IMR-90 (cell line): Measurements from ENCODE around the gene CRYBA4. TPM values are rescaled to one million over a fixed set of nuclear protein-coding genes. Genes with fewer than 3 reads are reported as not detected.

Experiments used
- ATAC-seq: fragments of 200-7000 bp; cut with Tn5 transposase; 2 replicates; pipeline ENCODE4 v1.9.1; 2020; ENCODE audit warnings: low read depth, mild to moderate bottlenecking, moderate library complexity
- BruUV-seq: library from RNA; stranded (reverse); fragments of 400-500 nt; replicated peaks from 2 replicates; lab custom pipeline; 2021; lab: Mats Ljungman, UMichigan
- CTCF ChIA-PET: fragments of 300-600 bp; formaldehyde crosslinking; extraction: SDS; loops from one replicate; lab custom pipeline; 2021; ENCODE audit warnings: antibody characterized with exemption; lab: Yijun Ruan, JAX
- POLR2A ChIA-PET: fragments of 300-600 bp; sonication (Branson Sonifier 250); formaldehyde crosslinking; loops from one replicate; lab custom pipeline; 2022; ENCODE audit warnings: antibody characterized with exemption; ENCODE audit not compliant: unreplicated experiment; lab: Charles Lee
- DNase-seq: peaks from one replicate; pipeline ENCODE4 v3.0.0; 2013
- H2AFZ ChIP-seq: replicated peaks from 2 replicates; pipeline ENCODE3; 2013; ENCODE audit warnings: low read length, mild to moderate bottlenecking; ENCODE audit not compliant: poor library complexity
- H2AK5ac ChIP-seq: 2 replicates; pipeline ENCODE4 v1.6.1; 2013; ENCODE audit warnings: low read depth, low read length, inconsistent platforms
- H2AK9ac ChIP-seq: replicated peaks from 2 replicates; pipeline ENCODE3; 2013; ENCODE audit warnings: mild to moderate bottlenecking, low read depth, low read length, moderate library complexity; ENCODE audit not compliant: poor library complexity
- H2BK120ac ChIP-seq: 2 replicates; pipeline ENCODE4 v1.6.1; 2013; ENCODE audit warnings: low read depth, low read length, inconsistent platforms
- H2BK15ac ChIP-seq: 3 replicates; pipeline ENCODE4 v1.6.1; 2013; ENCODE audit warnings: low read depth, low read length, inconsistent platforms
- H2BK20ac ChIP-seq: 2 replicates; pipeline ENCODE4 v1.6.1; 2013; ENCODE audit warnings: low read depth, mild to moderate bottlenecking, inconsistent platforms, low read length, moderate library complexity
- H2BK5ac ChIP-seq: 2 replicates; pipeline ENCODE4 v1.6.1; 2013; ENCODE audit warnings: mild to moderate bottlenecking, low read depth, low read length, inconsistent platforms; ENCODE audit not compliant: poor library complexity, severe bottlenecking
- H3K14ac ChIP-seq: replicated peaks from 2 replicates; pipeline ENCODE4 v1.6.1; 2013; ENCODE audit warnings: low read depth, low read length, inconsistent platforms
- H3K18ac ChIP-seq: 2 replicates; pipeline ENCODE4 v1.6.1; 2013; ENCODE audit warnings: low read depth, low read length, control low read depth
- H3K23ac ChIP-seq: 2 replicates; pipeline ENCODE4 v1.6.1; 2013; ENCODE audit warnings: low read depth, low read length, inconsistent platforms
- H3K27ac ChIP-seq: 2 replicates; pipeline ENCODE4 v1.5.1; 2013; ENCODE audit warnings: mild to moderate bottlenecking, control low read depth, low read length; ENCODE audit not compliant: insufficient read depth
- H3K27me3 ChIP-seq: 2 replicates; pipeline ENCODE4 v1.6.1; 2013; ENCODE audit warnings: low read length; ENCODE audit not compliant: control insufficient read depth, insufficient read depth
- H3K36me3 ChIP-seq: 2 replicates; pipeline ENCODE4 v1.6.1; 2013; ENCODE audit warnings: low read length, mixed read lengths; ENCODE audit not compliant: control insufficient read depth, insufficient read depth
- H3K4ac ChIP-seq: 2 replicates; pipeline ENCODE4 v1.6.1; 2013; ENCODE audit warnings: low read depth, low read length, inconsistent platforms
- H3K4me1 ChIP-seq: 2 replicates; pipeline ENCODE4 v1.6.1; 2013; ENCODE audit warnings: low read length, mixed read lengths; ENCODE audit not compliant: control insufficient read depth, insufficient read depth
- H3K4me2 ChIP-seq: 2 replicates; pipeline ENCODE4 v1.6.1; 2013; ENCODE audit warnings: low read depth, mild to moderate bottlenecking, control low read depth, low read length, moderate library complexity
- H3K4me3 ChIP-seq: 2 replicates; pipeline ENCODE4 v1.5.1; 2013; ENCODE audit warnings: low read depth, mild to moderate bottlenecking, control low read depth, low read length, moderate library complexity; ENCODE audit not compliant: insufficient read depth
- H3K56ac ChIP-seq: 2 replicates; pipeline ENCODE4 v1.6.1; 2013; ENCODE audit warnings: low read length, inconsistent platforms; ENCODE audit not compliant: insufficient read depth; ENCODE audit errors: extremely low read depth
- H3K79me1 ChIP-seq, 2 experiments: 2 replicates each; pipeline ENCODE4 v1.6.1; 2013; ENCODE audit warnings: low read length in 2 of 2, inconsistent platforms in 1 of 2, low read depth in 1 of 2
- H3K9ac ChIP-seq: 2 replicates; pipeline ENCODE4 v1.6.1; 2013; ENCODE audit warnings: low read depth, low read length, control low read depth
- H3K9me1 ChIP-seq: 2 replicates; pipeline ENCODE4 v1.6.1; 2013; ENCODE audit warnings: low read length, inconsistent platforms; ENCODE audit not compliant: insufficient read depth
- H3K9me3 ChIP-seq: 2 replicates; pipeline ENCODE4 v1.6.1; 2013; ENCODE audit warnings: low read length; ENCODE audit not compliant: control insufficient read depth, insufficient read depth
- H4K20me1 ChIP-seq: 2 replicates; pipeline ENCODE4 v1.6.1; 2013; ENCODE audit warnings: low read length, inconsistent platforms; ENCODE audit not compliant: insufficient read depth
- H4K5ac ChIP-seq: 2 replicates; pipeline ENCODE4 v1.6.1; 2013; ENCODE audit warnings: mild to moderate bottlenecking, low read depth, low read length, control low read depth
- H4K8ac ChIP-seq, 2 experiments: 2 replicates each; pipeline ENCODE4 v1.6.1; 2013; ENCODE audit warnings: low read depth in 2 of 2, low read length in 2 of 2, control low read depth in 1 of 2, inconsistent platforms in 1 of 2
- H4K91ac ChIP-seq: 2 replicates; pipeline ENCODE4 v1.6.1; 2013; ENCODE audit warnings: low read depth, low read length, inconsistent platforms; ENCODE audit not compliant: insufficient read depth
- BHLHE40 ChIP-seq: fragments of 150-350 bp; IDR thresholded peaks from 2 replicates; pipeline ENCODE4 v1.6.1; 2016; ENCODE audit warnings: mild to moderate bottlenecking, low read depth, low read length
- CEBPB ChIP-seq: IDR thresholded peaks from 2 replicates; pipeline ENCODE4 v1.6.1; 2012; ENCODE audit warnings: low read depth, low read length, improper control_type of control experiment
- CHD1 ChIP-seq: IDR thresholded peaks from 2 replicates; pipeline ENCODE4 v1.6.1; 2012; ENCODE audit warnings: low read depth, low read length, improper control_type of control experiment
- ELK1 ChIP-seq: fragments of 150-350 bp; IDR thresholded peaks from 2 replicates; pipeline ENCODE4 v1.6.1; 2016; ENCODE audit warnings: low read depth, mild to moderate bottlenecking, low read length, moderate library complexity, borderline replicate concordance
- FOS ChIP-seq: fragments of 150-350 bp; IDR thresholded peaks from 2 replicates; pipeline ENCODE4 v1.6.1; 2016; ENCODE audit warnings: low read depth, low read length
- MAFK ChIP-seq: IDR thresholded peaks from 2 replicates; pipeline ENCODE4 v1.6.1; 2012; ENCODE audit warnings: low read depth, low read length, improper control_type of control experiment
- MXI1 ChIP-seq: IDR thresholded peaks from 2 replicates; pipeline ENCODE4 v1.6.1; 2012; ENCODE audit warnings: low read depth, mild to moderate bottlenecking, low read length, moderate library complexity, borderline replicate concordance
- NFE2L2 ChIP-seq: fragments of 150-350 bp; IDR thresholded peaks from 2 replicates; pipeline ENCODE4 v1.6.1; 2016; ENCODE audit warnings: low read depth, mild to moderate bottlenecking, low read length
- POLR2A ChIP-seq: IDR thresholded peaks from 2 replicates; pipeline ENCODE4 v1.6.1; 2012; ENCODE audit warnings: mild to moderate bottlenecking, low read depth, low read length
- RAD21 ChIP-seq: IDR thresholded peaks from 2 replicates; pipeline ENCODE4 v1.6.1; 2012; ENCODE audit warnings: low read length, improper control_type of control experiment
- RCOR1 ChIP-seq: IDR thresholded peaks from 2 replicates; pipeline ENCODE4 v1.6.1; 2012; ENCODE audit warnings: mild to moderate bottlenecking, low read length, improper control_type of control experiment; ENCODE audit not compliant: insufficient replicate concordance
- RFX5 ChIP-seq: IDR thresholded peaks from 2 replicates; pipeline ENCODE4 v1.8.0; 2012; ENCODE audit warnings: low read depth, mild to moderate bottlenecking, low read length, moderate library complexity
- SMC3 ChIP-seq: fragments of 150-350 bp; IDR thresholded peaks from 2 replicates; pipeline ENCODE4 v1.6.1; 2016; ENCODE audit warnings: low read depth, mild to moderate bottlenecking, antibody characterized with exemption, low read length, moderate library complexity
- USF2 ChIP-seq: fragments of 150-350 bp; IDR thresholded peaks from 2 replicates; pipeline ENCODE4 v1.6.1; 2017; ENCODE audit warnings: mild to moderate bottlenecking, antibody characterized with exemption, low read length, low read depth
- WGBS, 2 experiments: methylation state at CpG; one replicate each; pipeline versions ENCODE4 v1.1.5 to v1.1.7; 2013; ENCODE audit warnings: missing lambda C conversion rate in 2 of 2; ENCODE audit not compliant: insufficient read length in 1 of 2; ENCODE audit errors: extremely low coverage in 2 of 2; 5-methylcytosine and 5-hydroxymethylcytosine counted together
- dilution Hi-C: fragments of 300-500 bp; cut with HindIII; formaldehyde crosslinking; loops from one replicate; pipeline ENCODE4 v1.14.3; 2018; ENCODE audit warnings: low sequenced_read_pairs; ENCODE audit not compliant: unreplicated experiment
- in situ Hi-C: fragments of 300-500 bp; cut with MboI; formaldehyde crosslinking; loops from 3 replicates; pipeline ENCODE4 v1.14.3; 2019; ENCODE audit warnings: low sequenced_read_pairs, inconsistent platforms, mixed read lengths
- intact Hi-C: fragments of 100-400 bp; cut with micrococcal nuclease; formaldehyde crosslinking; loops from 2 replicates; pipeline ENCODE4 v1.10.0; 2022
- polyA plus RNA-seq, 3 experiments: library from polyadenylated mRNA; depleted of rRNA; stranded (reverse); fragments of >200 nt; gene quantifications; 2 replicates each; pipeline ENCODE4 v1.2.3, GENCODE V29; 2012; ENCODE audit warnings: low replicate concordance in 1 of 3
- total RNA-seq: library from RNA; depleted of rRNA; stranded (reverse); fragments of >200 nt; gene quantifications from 2 replicates; pipeline ENCODE4 v1.2.3, GENCODE V29; 2012
- TF ChIP-seq, protein P1 (sequence below): conservative IDR thresholded peaks from 2 replicates; pipeline ENCODE4 v1.5.1; 2012; ENCODE audit warnings: mild to moderate bottlenecking, low read depth, low read length, improper control_type of control experiment

The CRYBA4 gene
- total and polyA plus RNA-seq, 2 of the 4 experiments (the other 2 are of a cell fraction): not detected

- no peak for ATAC-seq
- intact Hi-C loops: no loop called here
- no peak overlapping the region for H4K8ac ChIP-seq
Measured at GRCh38 chr22:26597026-26597425, 24.7 kb upstream of the CRYBA4 start.

More at GRCh38 chr22:26597026-26597425, 24.7 kb upstream of the CRYBA4 start:
- Histone ChIP-seq H3K18ac (no peak overlapping the region), H4K20me1 (no peaks in the 10 kb centered on the region), H2BK5ac (no peak overlapping the region), H3K4ac (no peak overlapping the region), H3K4me1 (no peaks in the 10 kb centered on the region), H3K56ac (no peak overlapping the region), H2BK15ac (no peak overlapping the region), H3K36me3 (no peaks in the 10 kb centered on the region), H2BK20ac (no peak overlapping the region), H3K79me1 (no peaks in the 10 kb centered on the region), H3K23ac (no peak overlapping the region), H2AFZ (no peak overlapping the region), H4K91ac (no peak overlapping the region), H3K27ac (no peak overlapping the region), H2AK5ac (no peak overlapping the region), H3K4me2 (no peak overlapping the region), H2AK9ac (no peak overlapping the region), H3K9me3 (no peaks in the 10 kb centered on the region), H3K4me3 (no peak overlapping the region), H4K5ac (no peak overlapping the region), H3K27me3 (peaks cover 33% of the 10 kb centered on the region), H3K9ac (no peak overlapping the region), H3K14ac (no peak overlapping the region), H3K9me1 (no peaks in the 10 kb centered on the region), H2BK120ac (no peak overlapping the region)
- 80% methylated on average over 1 of the region's 4 CpGs; no CpG with 5 or more reads in 1 of the 2 experiments for WGBS, 2 experiments
- ChIA-PET POLR2A (no interaction called here), CTCF (no interaction called here)
- no peak for TF ChIP-seq NFE2L2
- no peak for TF ChIP-seq RFX5
- TF ChIP-seq SMC3: no peak
- TF ChIP-seq CHD1: no peak
- TF ChIP-seq POLR2A: no peak
- TF ChIP-seq RCOR1: no peak
- TF ChIP-seq CEBPB: no peak
- TF ChIP-seq, protein P1, sequence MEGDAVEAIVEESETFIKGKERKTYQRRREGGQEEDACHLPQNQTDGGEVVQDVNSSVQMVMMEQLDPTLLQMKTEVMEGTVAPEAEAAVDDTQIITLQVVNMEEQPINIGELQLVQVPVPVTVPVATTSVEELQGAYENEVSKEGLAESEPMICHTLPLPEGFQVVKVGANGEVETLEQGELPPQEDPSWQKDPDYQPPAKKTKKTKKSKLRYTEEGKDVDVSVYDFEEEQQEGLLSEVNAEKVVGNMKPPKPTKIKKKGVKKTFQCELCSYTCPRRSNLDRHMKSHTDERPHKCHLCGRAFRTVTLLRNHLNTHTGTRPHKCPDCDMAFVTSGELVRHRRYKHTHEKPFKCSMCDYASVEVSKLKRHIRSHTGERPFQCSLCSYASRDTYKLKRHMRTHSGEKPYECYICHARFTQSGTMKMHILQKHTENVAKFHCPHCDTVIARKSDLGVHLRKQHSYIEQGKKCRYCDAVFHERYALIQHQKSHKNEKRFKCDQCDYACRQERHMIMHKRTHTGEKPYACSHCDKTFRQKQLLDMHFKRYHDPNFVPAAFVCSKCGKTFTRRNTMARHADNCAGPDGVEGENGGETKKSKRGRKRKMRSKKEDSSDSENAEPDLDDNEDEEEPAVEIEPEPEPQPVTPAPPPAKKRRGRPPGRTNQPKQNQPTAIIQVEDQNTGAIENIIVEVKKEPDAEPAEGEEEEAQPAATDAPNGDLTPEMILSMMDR: no peak
- TF ChIP-seq ELK1: no peak
- TF ChIP-seq RAD21: no peak
- TF ChIP-seq BHLHE40: no peak
- TF ChIP-seq MXI1: no peak
- TF ChIP-seq FOS: no peak
- no peak for TF ChIP-seq MAFK
- TF ChIP-seq USF2: no peak
- no TSS peak for BruUV-seq
- DNase-seq: no peak
- in situ Hi-C loops (loop anchor here (10.0 kb wide), 1 partner anchor 62 kb away; no protein-coding TSS in a partner anchor), dilution Hi-C loops (no loop called here)
